Measurements from ENCODE around the gene PGA4. TPM values are rescaled to one million over a fixed set of nuclear protein-coding genes. Genes with fewer than 3 reads are reported as not detected.
"Not testable (repeated sequence)": the region's sequence is repeated elsewhere in the genome, so short reads cannot be mapped to it uniquely, and the experiment has no call there.

PGA4 gene
- polyA plus RNA-seq, 1 donor from 2014 or later, result not detected

DNA sequence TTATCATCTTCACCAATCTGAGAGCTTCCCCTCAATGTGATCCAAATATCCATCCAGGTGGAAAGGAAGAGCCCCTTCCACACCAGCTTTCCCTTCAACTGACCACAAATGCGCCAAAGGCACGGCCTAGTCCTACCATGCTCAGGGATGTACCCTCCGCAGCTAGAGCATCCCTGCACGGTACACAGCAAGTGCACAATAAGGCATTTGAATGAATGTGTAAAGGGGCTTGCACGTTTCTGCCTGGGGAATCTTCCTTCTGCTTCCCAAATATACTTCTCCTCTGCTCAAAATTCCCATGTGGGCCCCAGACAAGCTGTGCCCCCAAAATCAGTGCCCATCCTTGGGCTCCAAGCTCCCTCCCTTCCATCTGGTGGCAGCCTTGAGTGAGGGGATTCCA lies 3.1 kb upstream of the PGA4 start:
- not testable (repeated sequence) for H3K36me3 Mint-ChIP-seq, H3K27ac Mint-ChIP-seq, H3K27me3 Mint-ChIP-seq, H3K4me1 Mint-ChIP-seq, H3K4me3 Mint-ChIP-seq, H3K9me3 Mint-ChIP-seq

DNA sequence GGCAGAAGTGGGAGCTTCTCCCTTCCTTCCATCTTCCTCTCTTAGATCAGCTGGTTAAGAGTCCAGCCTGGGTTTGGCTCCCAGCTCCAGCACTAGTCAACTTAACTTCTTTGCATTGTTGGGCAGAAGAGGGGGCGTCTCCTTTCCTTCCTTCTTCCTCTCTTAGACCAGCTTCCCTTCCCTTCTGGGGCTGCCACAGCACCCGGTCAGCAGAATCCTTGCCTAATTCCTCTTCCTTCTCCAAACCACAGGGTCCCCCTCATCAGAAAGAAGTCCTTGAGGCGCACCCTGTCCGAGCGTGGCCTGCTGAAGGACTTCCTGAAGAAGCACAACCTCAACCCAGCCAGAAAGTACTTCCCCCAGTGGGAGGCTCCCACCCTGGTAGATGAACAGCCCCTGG lies 545 bp downstream of the PGA4 start:
- H3K27ac Mint-ChIP-seq, result not testable (repeated sequence)

DNA sequence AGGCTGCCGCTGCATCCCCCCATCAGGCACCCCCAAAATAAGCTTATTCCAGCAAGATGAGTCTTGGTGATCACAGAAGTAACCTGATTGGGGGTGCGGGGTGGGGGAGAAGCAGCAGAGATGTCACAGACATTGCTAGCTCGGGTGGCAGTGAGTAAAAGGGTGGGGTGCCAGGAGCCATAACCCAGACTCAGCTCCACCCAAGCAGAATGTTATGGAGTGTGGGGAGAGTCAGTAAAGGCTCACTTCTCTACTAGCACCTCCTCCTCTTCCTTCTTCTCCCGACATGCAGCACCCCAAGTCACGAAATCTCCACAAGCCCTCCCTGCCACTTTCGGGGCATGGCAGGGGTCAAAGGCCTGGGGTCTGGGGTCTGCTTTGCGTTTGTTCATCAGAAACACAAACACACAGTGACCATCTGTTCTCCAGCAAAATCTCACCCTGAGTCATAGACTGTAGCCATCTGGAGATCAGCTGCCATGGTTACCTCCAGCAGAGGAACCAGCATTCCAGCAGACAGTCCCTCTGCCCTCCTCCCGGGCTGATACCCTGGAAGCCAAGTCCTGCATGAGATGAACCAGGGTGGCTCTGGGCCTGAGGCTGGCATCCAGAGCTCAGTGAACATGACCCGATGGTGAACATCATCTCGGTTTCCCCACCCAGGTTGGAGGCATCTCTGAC lies 4.5 kb downstream of the PGA4 start:
- not testable (repeated sequence) for H3K4me1 Mint-ChIP-seq, H3K27ac Mint-ChIP-seq, H3K27me3 Mint-ChIP-seq, H3K9me3 Mint-ChIP-seq, H3K36me3 Mint-ChIP-seq, H3K4me3 Mint-ChIP-seq

More for the DNA sequence above, 545 bp downstream of the PGA4 start:
- not testable (repeated sequence) for H3K36me3 Mint-ChIP-seq, H3K4me3 Mint-ChIP-seq, H3K9me3 Mint-ChIP-seq, H3K27me3 Mint-ChIP-seq, H3K4me1 Mint-ChIP-seq

DNA sequence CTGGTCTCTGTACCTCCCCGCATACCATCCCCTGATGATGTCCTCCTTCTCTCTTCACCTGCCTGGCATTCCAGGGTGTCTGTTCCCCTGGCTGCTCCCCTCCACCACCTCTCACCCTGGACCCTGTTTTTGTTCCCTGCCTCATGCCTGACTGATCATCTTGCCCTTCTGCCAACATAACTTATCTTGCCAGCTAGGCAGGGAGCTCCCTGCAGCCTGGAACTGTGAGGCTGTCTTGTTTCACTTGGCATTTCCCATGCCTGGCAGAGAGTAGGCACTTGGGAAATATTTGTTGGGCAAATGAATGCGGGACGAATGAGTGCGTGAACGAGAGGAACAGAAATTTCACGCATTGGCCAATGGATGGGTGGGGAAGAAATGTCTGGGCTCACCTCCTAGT lies 7.3 kb downstream of the PGA4 start:
- H3K27me3 Mint-ChIP-seq, H3K4me3 Mint-ChIP-seq, H3K4me1 Mint-ChIP-seq, H3K27ac Mint-ChIP-seq, H3K36me3 Mint-ChIP-seq, H3K9me3 Mint-ChIP-seq: not testable (repeated sequence)

DNA sequence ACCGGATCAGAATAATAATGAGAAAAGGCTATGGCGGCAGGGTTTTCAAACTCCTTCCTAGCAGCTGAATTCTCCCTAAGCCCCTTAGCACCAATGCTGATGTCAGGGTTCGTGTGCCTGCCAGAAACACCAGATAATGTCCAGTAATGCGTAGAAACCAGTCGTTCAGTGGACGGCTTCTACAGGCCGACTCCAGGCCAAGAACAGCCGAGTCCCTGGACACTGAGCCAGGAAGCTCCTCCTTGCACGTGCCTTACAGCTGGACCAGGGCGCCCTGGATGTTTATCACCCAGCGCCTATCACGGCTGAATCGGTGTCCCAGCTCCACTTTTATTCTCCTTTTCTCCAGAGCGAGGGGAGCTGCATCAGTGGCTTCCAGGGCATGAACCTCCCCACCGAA lies 8.9 kb downstream of the PGA4 start:
- H3K4me1 Mint-ChIP-seq, H3K4me3 Mint-ChIP-seq, H3K27me3 Mint-ChIP-seq, H3K9me3 Mint-ChIP-seq, H3K27ac Mint-ChIP-seq, H3K36me3 Mint-ChIP-seq: not testable (repeated sequence)

DNA sequence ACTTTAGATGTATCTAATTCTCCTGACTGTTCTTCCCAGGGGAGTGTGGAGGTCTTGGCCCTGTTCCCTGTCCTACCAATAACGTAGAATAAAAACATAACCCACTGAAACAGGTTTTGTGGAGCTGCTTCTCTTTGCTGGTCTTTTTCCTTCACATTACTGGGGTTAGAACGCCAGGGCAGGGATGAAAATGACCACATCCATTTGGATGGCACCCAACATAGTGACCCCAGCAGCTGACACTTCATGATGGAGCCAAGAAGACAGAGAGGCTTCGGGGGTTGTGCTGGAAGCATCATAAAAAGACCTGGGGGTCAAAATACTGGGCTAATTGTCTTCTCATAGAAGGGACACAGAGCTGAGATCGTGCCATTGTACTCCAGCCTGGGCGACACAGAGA lies 9.4 kb downstream of the PGA4 start:
- not testable (repeated sequence) for H3K9me3 Mint-ChIP-seq, H3K36me3 Mint-ChIP-seq, H3K27ac Mint-ChIP-seq, H3K4me1 Mint-ChIP-seq, H3K4me3 Mint-ChIP-seq, H3K27me3 Mint-ChIP-seq

DNA sequence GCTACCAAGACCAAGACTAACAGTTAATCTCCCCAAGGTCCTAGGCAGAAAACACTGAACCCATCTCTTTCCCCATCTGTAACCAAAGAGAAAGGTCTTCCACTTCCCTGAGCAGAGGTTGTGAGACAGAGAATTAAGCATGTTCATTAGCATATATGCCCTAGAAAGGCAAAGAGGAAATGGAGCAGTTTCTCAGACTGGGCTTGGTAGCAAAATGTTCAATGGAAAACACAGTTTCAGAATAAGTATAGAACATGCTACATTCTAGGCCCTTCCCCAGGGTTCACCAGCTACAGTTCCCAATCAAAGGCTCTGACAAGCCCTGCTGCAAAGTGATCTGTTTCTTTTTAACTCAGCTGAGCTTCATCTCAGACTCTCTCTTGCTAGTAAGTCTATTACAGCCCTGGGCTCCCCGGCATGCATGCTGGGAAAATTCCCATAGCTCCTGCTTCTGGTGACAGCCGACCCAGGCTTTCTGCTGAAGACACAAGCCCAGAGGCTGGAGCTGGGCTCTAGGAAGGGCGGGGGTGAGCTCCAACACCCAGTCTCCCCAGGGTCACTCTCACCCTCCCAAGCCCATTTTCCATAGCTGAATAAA lies 10.5 kb downstream of the PGA4 start:
- H3K36me3 Mint-ChIP-seq, H3K27me3 Mint-ChIP-seq, H3K9me3 Mint-ChIP-seq, H3K27ac Mint-ChIP-seq, H3K4me1 Mint-ChIP-seq, H3K4me3 Mint-ChIP-seq: not testable (repeated sequence)

DNA sequence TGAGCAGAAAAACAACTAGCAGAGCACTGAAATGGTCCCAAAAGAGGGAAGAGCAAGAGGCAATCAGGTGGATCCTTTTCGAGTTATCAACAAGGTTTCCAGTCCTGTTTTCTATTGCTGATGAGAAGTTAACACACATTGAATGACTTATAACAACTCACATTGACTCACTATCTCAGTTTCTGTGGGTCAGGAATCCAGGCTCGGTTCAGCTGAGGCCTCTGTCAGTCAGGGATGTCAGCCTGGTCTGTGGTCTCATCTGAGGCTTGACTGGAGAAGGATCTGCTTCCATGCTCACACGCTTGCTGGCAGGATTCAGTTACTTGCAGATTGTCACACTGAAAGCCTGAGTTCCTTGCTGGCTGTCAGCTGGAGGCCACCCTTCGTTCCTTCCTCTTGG lies 15.0 kb downstream of the PGA4 start:
- H3K27ac Mint-ChIP-seq, H3K36me3 Mint-ChIP-seq, H3K4me1 Mint-ChIP-seq, H3K27me3 Mint-ChIP-seq, H3K4me3 Mint-ChIP-seq, H3K9me3 Mint-ChIP-seq: not testable (repeated sequence)

DNA sequence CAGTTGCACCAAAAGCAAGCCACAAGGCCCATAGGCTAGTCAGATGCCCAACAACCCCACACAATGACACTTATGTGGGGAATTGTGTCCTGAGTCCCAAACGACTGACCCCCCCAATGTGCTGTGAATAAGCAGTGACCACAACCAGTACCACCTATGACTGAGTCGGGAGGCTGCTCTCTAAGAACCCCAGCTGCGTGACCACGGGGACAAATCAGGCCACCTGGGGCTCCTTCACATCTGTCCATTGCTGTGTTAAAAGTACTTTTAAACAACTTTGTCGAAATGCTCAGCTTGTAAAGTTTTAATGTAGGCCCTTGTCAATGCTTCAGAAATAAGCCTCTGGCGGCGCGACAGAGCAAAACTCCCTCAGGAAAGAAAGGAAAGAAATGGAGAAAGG lies 18.1 kb downstream of the PGA4 start:
- not testable (repeated sequence) for H3K4me3 Mint-ChIP-seq, H3K27me3 Mint-ChIP-seq, H3K36me3 Mint-ChIP-seq, H3K9me3 Mint-ChIP-seq, H3K27ac Mint-ChIP-seq, H3K4me1 Mint-ChIP-seq

DNA sequence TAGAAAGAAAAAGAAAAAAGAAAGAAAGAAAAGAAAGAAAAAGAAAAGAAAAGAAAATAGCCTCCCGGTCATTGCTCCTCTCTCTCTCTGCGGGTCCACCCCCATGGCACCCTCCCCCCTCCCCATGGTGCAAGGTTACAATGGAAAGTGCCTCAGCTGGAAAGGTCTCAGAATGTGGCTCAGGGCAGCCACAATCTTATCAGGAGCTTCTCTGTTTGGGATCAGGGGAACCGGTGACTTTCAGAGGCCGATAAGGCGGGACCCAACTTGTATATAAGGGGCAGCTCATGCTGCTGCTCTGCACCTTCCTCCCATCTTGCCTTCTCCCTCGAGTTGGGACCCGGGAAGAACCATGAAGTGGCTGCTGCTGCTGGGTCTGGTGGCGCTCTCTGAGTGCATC lies 18.7 kb downstream of the PGA4 start, which contains the start of gene PGA5:
TSS of gene PGA5 (plus strand) at position 301 of the 400 bp plus-strand sequence. CDS start at position 353, 52 bp downstream.
- H3K36me3 Mint-ChIP-seq, H3K27me3 Mint-ChIP-seq, H3K27ac Mint-ChIP-seq, H3K4me1 Mint-ChIP-seq, H3K9me3 Mint-ChIP-seq, H3K4me3 Mint-ChIP-seq: not testable (repeated sequence)

DNA sequence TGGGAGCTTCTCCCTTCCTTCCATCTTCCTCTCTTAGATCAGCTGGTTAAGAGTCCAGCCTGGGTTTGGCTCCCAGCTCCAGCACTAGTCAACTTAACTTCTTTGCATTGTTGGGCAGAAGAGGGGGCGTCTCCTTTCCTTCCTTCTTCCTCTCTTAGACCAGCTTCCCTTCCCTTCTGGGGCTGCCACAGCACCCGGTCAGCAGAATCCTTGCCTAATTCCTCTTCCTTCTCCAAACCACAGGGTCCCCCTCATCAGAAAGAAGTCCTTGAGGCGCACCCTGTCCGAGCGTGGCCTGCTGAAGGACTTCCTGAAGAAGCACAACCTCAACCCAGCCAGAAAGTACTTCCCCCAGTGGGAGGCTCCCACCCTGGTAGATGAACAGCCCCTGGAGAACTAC lies 19.4 kb downstream of the PGA4 start:
- not testable (repeated sequence) for H3K27ac Mint-ChIP-seq, H3K4me1 Mint-ChIP-seq, H3K9me3 Mint-ChIP-seq, H3K4me3 Mint-ChIP-seq, H3K27me3 Mint-ChIP-seq, H3K36me3 Mint-ChIP-seq

DNA sequence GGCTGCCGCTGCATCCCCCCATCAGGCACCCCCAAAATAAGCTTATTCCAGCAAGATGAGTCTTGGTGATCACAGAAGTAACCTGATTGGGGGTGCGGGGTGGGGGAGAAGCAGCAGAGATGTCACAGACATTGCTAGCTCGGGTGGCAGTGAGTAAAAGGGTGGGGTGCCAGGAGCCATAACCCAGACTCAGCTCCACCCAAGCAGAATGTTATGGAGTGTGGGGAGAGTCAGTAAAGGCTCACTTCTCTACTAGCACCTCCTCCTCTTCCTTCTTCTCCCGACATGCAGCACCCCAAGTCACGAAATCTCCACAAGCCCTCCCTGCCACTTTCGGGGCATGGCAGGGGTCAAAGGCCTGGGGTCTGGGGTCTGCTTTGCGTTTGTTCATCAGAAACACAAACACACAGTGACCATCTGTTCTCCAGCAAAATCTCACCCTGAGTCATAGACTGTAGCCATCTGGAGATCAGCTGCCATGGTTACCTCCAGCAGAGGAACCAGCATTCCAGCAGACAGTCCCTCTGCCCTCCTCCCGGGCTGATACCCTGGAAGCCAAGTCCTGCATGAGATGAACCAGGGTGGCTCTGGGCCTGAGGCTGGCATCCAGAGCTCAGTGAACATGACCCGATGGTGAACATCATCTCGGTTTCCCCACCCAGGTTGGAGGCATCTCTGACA lies 23.3 kb downstream of the PGA4 start:
- H3K4me3 Mint-ChIP-seq, H3K9me3 Mint-ChIP-seq, H3K27ac Mint-ChIP-seq, H3K27me3 Mint-ChIP-seq, H3K36me3 Mint-ChIP-seq, H3K4me1 Mint-ChIP-seq: not testable (repeated sequence)

DNA sequence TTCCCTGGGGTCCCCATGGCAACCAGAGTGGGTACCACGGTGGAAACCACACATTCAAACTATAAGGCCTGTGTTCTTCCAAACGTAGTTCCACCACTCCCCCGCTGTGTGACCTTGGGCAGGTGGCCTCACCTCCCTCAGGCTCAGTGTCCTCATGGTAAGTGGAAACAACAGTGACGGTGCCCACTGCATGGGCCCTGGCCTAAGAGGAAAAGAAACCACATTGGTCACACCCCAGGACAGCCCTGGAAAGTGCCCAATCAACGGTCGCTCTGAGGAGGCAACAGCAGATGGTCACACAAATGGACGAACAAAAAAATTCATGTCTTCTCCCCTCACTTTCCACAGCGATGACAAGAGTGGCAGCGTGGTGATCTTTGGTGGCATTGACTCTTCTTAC lies 25.9 kb downstream of the PGA4 start:
- H3K9me3 Mint-ChIP-seq, H3K4me3 Mint-ChIP-seq, H3K27me3 Mint-ChIP-seq, H3K36me3 Mint-ChIP-seq, H3K27ac Mint-ChIP-seq, H3K4me1 Mint-ChIP-seq: not testable (repeated sequence)

DNA sequence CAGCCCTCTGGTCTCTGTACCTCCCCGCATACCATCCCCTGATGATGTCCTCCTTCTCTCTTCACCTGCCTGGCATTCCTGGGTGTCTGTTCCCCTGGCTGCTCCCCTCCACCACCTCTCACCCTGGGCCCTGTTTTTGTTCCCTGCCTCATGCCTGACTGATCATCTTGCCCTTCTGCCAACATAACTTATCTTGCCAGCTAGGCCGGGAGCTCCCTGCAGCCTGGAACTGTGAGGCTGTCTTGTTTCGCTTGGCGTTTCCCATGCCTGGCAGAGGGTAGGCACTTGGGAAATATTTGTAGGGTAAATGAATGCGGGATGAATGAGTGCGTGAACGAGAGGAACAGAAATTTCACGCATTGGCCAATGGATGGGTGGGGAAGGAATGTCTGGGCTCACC lies 27.1 kb downstream of the PGA4 start:
- H3K27ac Mint-ChIP-seq, result not testable (repeated sequence)

DNA sequence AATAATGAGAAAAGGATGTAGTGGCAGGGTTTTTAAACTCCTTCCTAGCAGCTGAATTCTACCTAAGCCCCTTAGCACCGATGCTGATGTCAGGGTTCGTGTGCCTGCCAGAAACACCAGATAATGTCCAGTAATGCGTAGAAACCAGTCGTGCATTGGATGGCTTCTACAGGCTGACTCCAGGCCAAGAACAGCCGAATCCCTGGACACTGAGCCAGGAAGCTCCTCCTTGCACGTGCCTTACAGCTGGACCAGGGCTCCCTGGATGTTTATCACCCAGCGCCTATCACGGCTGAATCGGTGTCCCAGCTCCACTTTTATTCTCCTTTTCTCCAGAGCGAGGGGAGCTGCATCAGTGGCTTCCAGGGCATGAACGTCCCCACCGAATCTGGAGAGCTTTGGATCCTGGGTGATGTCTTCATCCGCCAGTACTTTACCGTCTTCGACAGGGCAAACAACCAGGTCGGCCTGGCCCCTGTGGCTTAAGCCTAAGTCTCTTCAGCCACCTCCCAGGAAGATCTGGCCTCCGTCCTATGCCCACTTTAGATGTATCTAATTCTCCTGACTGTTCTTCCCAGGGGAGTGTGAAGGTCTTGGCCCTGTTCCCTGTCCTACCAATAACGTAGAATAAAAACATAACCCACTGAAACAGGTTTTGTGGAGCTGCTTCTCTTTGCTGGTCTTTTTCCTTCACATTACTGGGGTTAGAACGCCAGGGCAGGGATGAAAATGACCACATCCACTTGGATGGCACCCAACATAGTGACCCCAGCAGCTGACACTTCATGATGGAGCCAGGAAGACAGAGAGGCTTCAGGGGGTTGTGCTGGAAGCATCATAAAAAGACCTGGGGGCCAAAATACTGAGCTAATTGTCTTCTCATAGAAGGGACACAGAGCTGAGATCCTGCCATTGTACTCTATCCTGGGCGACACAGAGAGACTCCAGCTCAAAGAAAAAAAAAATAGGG lies 28.9 kb downstream of the PGA4 start:
- not testable (repeated sequence) for H3K4me1 Mint-ChIP-seq, H3K9me3 Mint-ChIP-seq, H3K4me3 Mint-ChIP-seq, H3K36me3 Mint-ChIP-seq, H3K27me3 Mint-ChIP-seq, H3K27ac Mint-ChIP-seq

More for the DNA sequence above, 27.1 kb downstream of the PGA4 start:
- not testable (repeated sequence) for H3K9me3 Mint-ChIP-seq, H3K4me3 Mint-ChIP-seq, H3K27me3 Mint-ChIP-seq, H3K4me1 Mint-ChIP-seq, H3K36me3 Mint-ChIP-seq

Measured in IgD-negative memory B cell (primary cell).